ENCODE measurements around the gene HOXC11. TPM values are rescaled to one million over a fixed set of nuclear protein-coding genes. Genes with fewer than 3 reads are reported as not detected.

Gene HOXC11
- total RNA-seq, 1 experiment from 2014 or later, result 4.3 TPM

GRCh38 chr12:54002278-54002914, 29.5 kb downstream of the HOXC11 start:
- H3K27me3 ChIP-seq (replicated peaks), result no peaks in the 10 kb centered on the region
- peak overlapping the region; percentile 22; the same call in 1 of the 2 replicates for H3K27ac ChIP-seq
- peaks cover 44% of the 10 kb centered on the region for H3K4me1 ChIP-seq (replicated peaks)
- no peaks in the 10 kb centered on the region for H3K9me3 ChIP-seq (replicated peaks)
- H3K4me3 ChIP-seq, result peak overlapping the region; percentile 71
- DNase-seq (ENCODE audit: low read depth in 1 of 2, low spot score in 2 of 2), result peak in 1 of 2 experiments; percentile 62
- H3K36me3 ChIP-seq, result 0 out of 2 replicates have a peak, but pooled peaks cover 5% of the 10 kb centered on the region

GRCh38 chr12:54002915-54003389, 30.0 kb downstream of the HOXC11 start:
- 0 out of 2 replicates have a peak, but pooled peaks cover 5% of the 10 kb centered on the region for H3K36me3 ChIP-seq
- no peak overlapping the region; the same call in 1 of the 2 replicates for H3K27ac ChIP-seq
- no peaks in the 10 kb centered on the region for H3K9me3 ChIP-seq (replicated peaks)
- peaks cover 44% of the 10 kb centered on the region for H3K4me1 ChIP-seq (replicated peaks)
- DNase-seq (ENCODE audit: low read depth in 1 of 2, low spot score in 2 of 2), result no peak
- H3K4me3 ChIP-seq, result no peak overlapping the region; the same call in 1 of the 2 replicates
- no peaks in the 10 kb centered on the region for H3K27me3 ChIP-seq (replicated peaks)

- Histone ChIP-seq H3K4me3 (no peak overlapping the region), H3K36me3 (0 out of 2 replicates have a peak, but pooled peaks cover 5% of the 10 kb centered on the region), H3K4me1 (replicated peaks) (peaks cover 40% of the 10 kb centered on the region), H3K27me3 (replicated peaks) (no peaks in the 10 kb centered on the region), H3K9me3 (replicated peaks) (no peaks in the 10 kb centered on the region), H3K27ac (peak overlapping the region; percentile 30; the same call in 1 of the 2 replicates)
- no peak for DNase-seq (ENCODE audit: low read depth in 1 of 2, low spot score in 2 of 2)
Measured at GRCh38 chr12:54003625-54004024, 30.7 kb downstream of the HOXC11 start.

- H3K4me1 ChIP-seq (replicated peaks), result peaks cover 36% of the 10 kb centered on the region
- H3K9me3 ChIP-seq (replicated peaks), result no peaks in the 10 kb centered on the region
- H3K36me3 ChIP-seq, result 0 out of 2 replicates have a peak, but pooled peaks cover 5% of the 10 kb centered on the region
- peak overlapping the region; percentile 48 for H3K27ac ChIP-seq
- DNase-seq (ENCODE audit: low read depth in 1 of 2, low spot score in 2 of 2), result no peak
- H3K27me3 ChIP-seq (replicated peaks), result no peaks in the 10 kb centered on the region
- H3K4me3 ChIP-seq, result peak overlapping the region; percentile 21
Measured at GRCh38 chr12:54004063-54004840, 31.3 kb downstream of the HOXC11 start.

- Histone ChIP-seq H3K4me3 (peak overlapping the region; percentile 21), H3K9me3 (replicated peaks) (no peaks in the 10 kb centered on the region), H3K27me3 (replicated peaks) (no peaks in the 10 kb centered on the region), H3K4me1 (replicated peaks) (peaks cover 43% of the 10 kb centered on the region), H3K36me3 (0 out of 2 replicates have a peak, but pooled peaks cover 5% of the 10 kb centered on the region), H3K27ac (peak overlapping the region; percentile 48)
- peak in 1 of 2 experiments; percentile 57 for DNase-seq (ENCODE audit: low read depth in 1 of 2, low spot score in 2 of 2)
Measured at GRCh38 chr12:54004841-54005530, 32.1 kb downstream of the HOXC11 start.

DNA sequence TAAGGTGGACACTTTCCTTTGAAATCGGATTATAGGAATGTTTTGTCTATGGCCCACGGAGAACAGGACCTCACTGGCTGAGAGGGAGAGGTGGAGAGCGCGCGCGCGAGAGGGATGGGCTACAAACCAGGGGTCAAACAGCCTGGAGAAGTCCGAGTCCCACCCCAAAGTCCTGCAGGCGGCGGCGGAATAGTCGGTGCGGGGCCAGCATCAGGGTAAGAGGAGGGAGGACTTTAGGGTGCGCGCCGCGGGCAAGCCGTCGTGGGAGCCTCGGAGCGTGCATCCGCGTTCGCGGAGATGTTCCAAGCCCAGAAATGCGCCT, 32.6 kb downstream of the HOXC11 start:
- peaks cover 48% of the 10 kb centered on the region for H3K4me1 ChIP-seq (replicated peaks)
- H3K27me3 ChIP-seq (replicated peaks), result no peaks in the 10 kb centered on the region
- DNase-seq (ENCODE audit: low read depth in 1 of 2, low spot score in 2 of 2), result no peak
- peak overlapping the region; percentile 21 for H3K4me3 ChIP-seq
- peak overlapping the region; percentile 48 for H3K27ac ChIP-seq
- H3K9me3 ChIP-seq (replicated peaks), result no peaks in the 10 kb centered on the region
- H3K36me3 ChIP-seq, result 0 out of 2 replicates have a peak, but pooled peaks cover 5% of the 10 kb centered on the region

DNA sequence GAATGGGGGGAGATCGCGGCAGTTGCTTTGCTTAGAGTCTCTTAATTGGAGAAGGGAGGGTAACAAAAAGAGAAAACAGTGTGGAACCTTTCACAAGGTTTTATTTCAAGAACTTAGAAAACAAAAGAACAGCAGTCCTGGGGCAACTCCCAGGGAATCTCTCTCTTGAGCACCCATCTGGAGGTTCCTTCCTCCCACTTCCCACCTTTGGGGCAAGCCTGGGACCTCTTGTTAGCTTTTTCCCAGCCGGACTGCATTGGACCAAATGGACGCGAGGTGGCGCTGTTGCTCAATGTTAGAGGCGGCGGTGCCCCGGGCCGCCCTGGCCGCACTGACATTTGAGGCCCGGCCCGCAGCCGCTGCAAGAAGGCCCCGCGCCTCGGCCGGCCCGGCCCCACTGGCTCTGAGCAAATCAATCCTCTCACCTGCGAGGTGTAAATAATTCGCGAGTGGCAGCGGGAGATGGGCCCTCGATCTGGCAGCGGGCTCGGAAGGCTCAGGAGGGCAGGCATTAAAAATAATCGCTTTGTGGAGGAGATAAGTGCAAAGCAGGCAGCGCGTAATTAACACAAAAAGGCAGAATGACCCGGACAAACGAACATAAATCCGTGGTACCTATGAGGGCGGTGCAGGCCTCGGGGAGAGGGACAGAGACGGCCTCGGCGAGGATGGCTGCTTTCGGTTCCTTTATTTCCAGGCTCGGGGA, 33.1 kb downstream of the HOXC11 start:
- peak overlapping the region; percentile 48; the same call in 1 of the 2 replicates for H3K27ac ChIP-seq
- no peaks in the 10 kb centered on the region for H3K9me3 ChIP-seq (replicated peaks)
- no peaks in the 10 kb centered on the region for H3K27me3 ChIP-seq (replicated peaks)
- H3K4me1 ChIP-seq (replicated peaks), result peaks cover 48% of the 10 kb centered on the region
- peak; percentile 86 to 88 for DNase-seq (ENCODE audit: low read depth in 1 of 2, low spot score in 2 of 2)
- H3K4me3 ChIP-seq, result peak overlapping the region; percentile 21
- 0 out of 2 replicates have a peak, but pooled peaks cover 5% of the 10 kb centered on the region for H3K36me3 ChIP-seq

DNA sequence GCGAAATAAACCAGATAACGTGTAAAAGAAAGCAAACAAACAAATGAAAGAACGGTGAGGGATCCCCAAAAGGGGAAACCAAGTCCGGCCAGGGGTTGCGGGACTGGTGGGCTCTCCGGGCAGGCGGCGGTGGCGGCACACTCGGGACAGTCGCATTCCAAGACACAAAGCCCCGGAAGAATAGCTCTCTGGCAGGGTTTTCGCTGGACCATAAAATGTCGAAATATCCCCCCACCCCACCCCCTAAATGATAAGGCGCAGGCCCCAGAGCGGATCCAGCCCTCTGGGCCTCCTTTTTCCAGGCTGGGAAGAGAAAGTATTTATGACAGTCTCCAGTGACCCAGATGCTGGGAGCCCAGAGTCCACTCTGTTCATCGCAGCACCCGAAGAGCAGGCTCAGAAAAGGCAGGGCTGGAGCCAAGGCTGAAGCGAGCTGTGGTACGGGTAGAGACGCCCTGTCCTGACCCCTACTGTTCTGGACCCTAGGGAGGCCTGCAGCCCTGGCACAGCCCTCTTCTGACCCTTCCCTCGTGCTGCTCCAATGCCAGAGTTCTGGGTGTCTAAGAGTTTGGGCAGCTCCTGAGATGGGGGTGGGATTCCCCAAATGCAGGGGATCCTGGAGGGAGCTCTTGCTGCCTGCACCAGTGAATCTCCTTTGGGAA, 33.8 kb downstream of the HOXC11 start:
- no peaks in the 10 kb centered on the region for H3K9me3 ChIP-seq (replicated peaks)
- H3K27me3 ChIP-seq (replicated peaks), result no peaks in the 10 kb centered on the region
- peaks cover 48% of the 10 kb centered on the region for H3K4me1 ChIP-seq (replicated peaks)
- peak overlapping the region; percentile 21 for H3K4me3 ChIP-seq
- H3K27ac ChIP-seq, result no peak overlapping the region
- DNase-seq (ENCODE audit: low read depth in 1 of 2, low spot score in 2 of 2), result peak in 1 of 2 experiments; percentile 14
- H3K36me3 ChIP-seq, result 0 out of 2 replicates have a peak, but pooled peaks cover 5% of the 10 kb centered on the region

DNA sequence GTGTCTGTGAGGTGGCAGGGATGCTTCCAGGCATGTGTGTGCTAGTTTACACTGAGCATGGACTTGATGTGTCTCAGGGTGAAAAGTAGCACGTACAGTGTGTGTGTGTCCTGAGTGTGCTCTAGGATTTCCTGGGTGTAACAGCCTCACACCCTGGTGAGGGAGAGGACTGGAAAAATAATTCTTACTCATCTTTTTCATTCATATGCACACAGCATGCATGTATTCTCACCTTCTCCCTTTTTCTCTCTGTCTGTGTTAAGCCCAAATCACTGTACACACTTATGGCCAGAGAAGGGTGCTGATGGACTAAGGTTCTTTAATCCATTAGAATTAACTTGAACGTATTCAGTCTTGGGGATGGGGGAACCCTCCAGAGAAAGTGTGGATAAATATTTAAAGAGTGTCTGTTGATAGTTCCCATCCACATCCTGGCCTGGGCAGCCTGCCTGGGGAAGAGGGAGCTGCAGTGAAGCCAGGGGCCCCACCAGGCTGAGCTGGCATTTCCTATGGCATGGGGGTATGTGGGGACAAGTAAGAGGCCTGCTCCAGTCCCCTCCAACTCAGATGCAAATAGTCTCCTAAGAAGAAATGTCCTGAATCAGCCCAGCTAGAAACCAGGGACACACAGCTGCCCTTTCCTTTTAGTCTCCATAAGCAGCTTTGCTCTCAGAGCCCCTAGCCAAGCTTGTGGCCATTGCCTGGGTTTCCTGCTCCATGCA, 34.8 kb downstream of the HOXC11 start:
- H3K36me3 ChIP-seq, result 0 out of 2 replicates have a peak, but pooled peaks cover under 1% of the 10 kb centered on the region
- H3K4me3 ChIP-seq, result no peak overlapping the region
- H3K4me1 ChIP-seq (replicated peaks), result peaks cover 57% of the 10 kb centered on the region
- DNase-seq (ENCODE audit: low read depth in 1 of 2, low spot score in 2 of 2), result peak in 1 of 2 experiments; percentile 19
- no peaks in the 10 kb centered on the region for H3K9me3 ChIP-seq (replicated peaks)
- no peaks in the 10 kb centered on the region for H3K27me3 ChIP-seq (replicated peaks)
- no peak overlapping the region for H3K27ac ChIP-seq

- H3K9me3 ChIP-seq (replicated peaks), result no peaks in the 10 kb centered on the region
- no peaks in the 10 kb centered on the region for H3K36me3 ChIP-seq
- no peak overlapping the region for H3K27ac ChIP-seq
- no peaks in the 10 kb centered on the region for H3K27me3 ChIP-seq (replicated peaks)
- no peak overlapping the region for H3K4me3 ChIP-seq
- H3K4me1 ChIP-seq (replicated peaks), result peaks cover 62% of the 10 kb centered on the region
- no peak for DNase-seq (ENCODE audit: low read depth in 1 of 2, low spot score in 2 of 2)
Measured at GRCh38 chr12:54008260-54008552, 35.3 kb downstream of the HOXC11 start.

DNA sequence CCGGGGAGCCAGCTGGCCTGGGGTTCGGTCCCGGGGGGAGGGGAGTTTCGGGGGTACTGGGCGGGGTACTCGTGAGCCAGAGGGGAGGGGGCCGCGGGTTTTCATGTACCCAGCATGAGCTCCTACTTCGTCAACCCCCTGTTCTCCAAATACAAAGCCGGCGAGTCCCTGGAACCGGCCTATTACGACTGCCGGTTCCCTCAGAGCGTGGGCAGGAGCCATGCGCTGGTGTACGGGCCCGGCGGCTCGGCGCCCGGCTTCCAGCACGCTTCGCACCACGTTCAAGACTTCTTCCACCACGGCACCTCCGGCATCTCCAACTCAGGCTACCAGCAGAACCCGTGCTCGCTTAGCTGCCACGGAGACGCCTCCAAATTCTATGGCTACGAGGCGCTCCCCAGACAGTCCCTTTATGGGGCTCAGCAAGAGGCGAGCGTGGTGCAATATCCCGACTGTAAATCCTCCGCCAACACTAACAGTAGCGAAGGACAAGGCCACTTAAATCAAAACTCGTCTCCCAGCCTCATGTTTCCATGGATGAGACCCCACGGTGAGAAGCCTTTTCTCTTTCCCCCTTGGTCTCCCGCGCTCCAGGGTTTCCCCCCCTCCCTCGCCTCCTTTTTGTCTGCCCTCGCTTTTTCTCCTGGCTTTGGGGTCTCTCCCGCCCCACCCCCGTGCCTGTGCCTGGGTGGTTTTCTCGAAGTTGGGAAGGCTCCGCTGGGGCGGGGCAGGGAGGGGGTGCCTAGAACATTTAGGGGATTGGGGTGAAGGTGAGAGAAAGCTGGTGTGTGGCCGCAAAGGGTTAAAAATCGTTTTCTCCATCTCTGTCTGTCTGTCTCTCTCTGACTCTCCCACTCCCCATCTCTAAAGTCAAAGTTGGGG, 36.5 kb downstream of the HOXC11 start:
- no peak overlapping the region; the same call in 1 of the 2 replicates for H3K27ac ChIP-seq
- H3K4me1 ChIP-seq (replicated peaks), result peaks cover 63% of the 10 kb centered on the region
- peak overlapping the region; percentile 37 for H3K4me3 ChIP-seq
- H3K27me3 ChIP-seq (replicated peaks), result no peaks in the 10 kb centered on the region
- no peaks in the 10 kb centered on the region for H3K36me3 ChIP-seq
- DNase-seq (ENCODE audit: low read depth in 1 of 2, low spot score in 2 of 2), result peak in 1 of 2 experiments; percentile 24
- H3K9me3 ChIP-seq (replicated peaks), result no peaks in the 10 kb centered on the region

All from SJSA1 (cell line).